Lower leg skin (tissue), 3 donors: Measurements from ENCODE around the gene SCN4B.

ENCODE experiments used
- POLR2A ChIP-seq, 2 donors: fragments of 450-650 bp; IDR thresholded peaks; one replicate each; pipeline ENCODE4 v1.6.1; 2016 to 2017; ENCODE audit warnings: antibody characterized with exemption in 2 of 2, mild to moderate bottlenecking in 1 of 2, moderate library complexity in 1 of 2
- TF ChIP-seq, protein P1 (sequence below), 3 donors: fragments of 450-650 bp; IDR thresholded peaks; one replicate each; pipeline ENCODE4 v1.5.1; 2016; ENCODE audit warnings: antibody characterized with exemption in 3 of 3, mild to moderate bottlenecking in 3 of 3, moderate library complexity in 2 of 3

DNA sequence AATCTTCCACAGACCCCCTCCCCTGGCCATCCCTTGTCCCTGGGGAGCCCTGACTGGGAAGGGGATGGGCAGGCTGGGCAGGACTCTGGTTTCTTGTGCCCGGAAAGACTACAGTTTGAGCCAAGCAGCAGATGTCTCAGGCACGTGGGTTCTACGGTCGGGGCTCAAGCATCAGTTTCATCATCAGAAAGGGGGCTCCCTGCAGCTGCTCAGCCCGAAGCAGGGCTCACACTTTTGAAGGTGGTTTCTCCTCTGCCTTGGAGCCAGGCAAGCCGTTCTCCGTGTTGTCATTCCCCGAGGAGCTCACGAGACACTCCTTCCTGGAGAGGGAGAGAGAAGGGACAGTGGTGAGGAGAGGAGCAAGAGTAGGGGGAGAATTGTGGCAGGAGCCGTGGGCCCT lies 15.8 kb downstream of the SCN4B start:
- TF ChIP-seq, protein P1, sequence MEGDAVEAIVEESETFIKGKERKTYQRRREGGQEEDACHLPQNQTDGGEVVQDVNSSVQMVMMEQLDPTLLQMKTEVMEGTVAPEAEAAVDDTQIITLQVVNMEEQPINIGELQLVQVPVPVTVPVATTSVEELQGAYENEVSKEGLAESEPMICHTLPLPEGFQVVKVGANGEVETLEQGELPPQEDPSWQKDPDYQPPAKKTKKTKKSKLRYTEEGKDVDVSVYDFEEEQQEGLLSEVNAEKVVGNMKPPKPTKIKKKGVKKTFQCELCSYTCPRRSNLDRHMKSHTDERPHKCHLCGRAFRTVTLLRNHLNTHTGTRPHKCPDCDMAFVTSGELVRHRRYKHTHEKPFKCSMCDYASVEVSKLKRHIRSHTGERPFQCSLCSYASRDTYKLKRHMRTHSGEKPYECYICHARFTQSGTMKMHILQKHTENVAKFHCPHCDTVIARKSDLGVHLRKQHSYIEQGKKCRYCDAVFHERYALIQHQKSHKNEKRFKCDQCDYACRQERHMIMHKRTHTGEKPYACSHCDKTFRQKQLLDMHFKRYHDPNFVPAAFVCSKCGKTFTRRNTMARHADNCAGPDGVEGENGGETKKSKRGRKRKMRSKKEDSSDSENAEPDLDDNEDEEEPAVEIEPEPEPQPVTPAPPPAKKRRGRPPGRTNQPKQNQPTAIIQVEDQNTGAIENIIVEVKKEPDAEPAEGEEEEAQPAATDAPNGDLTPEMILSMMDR (IDR thresholded peaks at IDR 0.05) = no peak
- no peak for TF ChIP-seq POLR2A (IDR thresholded peaks at IDR 0.05)
